Spleen (tissue), 7 donors: ENCODE measurements around the gene TRIM28.

Source experiments
- CTCF ChIP-seq, 11 experiments: fragments of 200-600 bp in 7 of 11; fragments of 450-650 bp in 4 of 11; sonication (generic) in 4 of 11; IDR thresholded peaks in 8 of 11; conservative IDR thresholded peaks in 3 of 11; 1 replicate in 7 of 11; 2 replicates in 4 of 11; pipeline versions ENCODE4 v1.4.0 to v1.8.0; 2016 to 2021; ENCODE audit warnings: antibody characterized with exemption in 11 of 11, inconsistent platforms in 4 of 11, mild to moderate bottlenecking in 1 of 11
- POLR2A ChIP-seq, 3 donors: fragments of 450-650 bp; IDR thresholded peaks; one replicate each; pipeline ENCODE4 v1.5.1; 2017; ENCODE audit warnings: antibody characterized with exemption in 3 of 3, mild to moderate bottlenecking in 1 of 3
- donor health status: DM: no; HTN: no; CAD: no; lungs with moderate emphysema.
- donor health status: DM: no; HTN: no; CAD: no.
- donor health status: DM: no; HTN: no; CAD: no.

- TF ChIP-seq CTCF (IDR thresholded peaks at IDR 0.05 in 8 of 11, conservative IDR thresholded peaks at IDR 0.05 in 3 of 11): no peak
- TF ChIP-seq POLR2A (IDR thresholded peaks at IDR 0.05): no peak
Observed at GRCh38 chr19:58555369-58555885, 11.6 kb downstream of the TRIM28 start.
